Breast epithelium (tissue), 4 donors: Measurements from ENCODE around the gene ODAM. TPM values are rescaled to one million over a fixed set of nuclear protein-coding genes. Genes with fewer than 3 reads are reported as not detected.

Experiments
- DNase-seq, 2 donors: peaks; one replicate each; pipeline ENCODE4 v3.0.0-alpha.2; 2019; ENCODE audit warnings: low spot score in 2 of 2
- H3K27ac ChIP-seq, 2 donors: fragments of 200-600 bp; sonication (generic) in 1 of 2; one replicate each; pipeline ENCODE4 v1.5.1; 2016 to 2019; ENCODE audit warnings: mild to moderate bottlenecking in 1 of 2
- H3K27me3 ChIP-seq, 2 donors: fragments of 200-600 bp; sonication (generic) in 1 of 2; one replicate each; pipeline versions ENCODE4 v1.5.1 to v1.6.0; 2017 to 2019; ENCODE audit warnings: control low read depth in 1 of 2, mild to moderate bottlenecking in 1 of 2
- H3K36me3 ChIP-seq: fragments of 200-600 bp; one replicate; pipeline ENCODE4 v1.5.1; 2019
- H3K4me1 ChIP-seq, 2 donors: fragments of 200-600 bp; sonication (generic); one replicate each; pipeline ENCODE4 v1.5.1; 2016 to 2019; ENCODE audit warnings: control low read depth in 1 of 2
- H3K4me3 ChIP-seq, 3 donors: fragments of 200-600 bp; sonication (generic); 1 replicate in 2 of 3; 2 replicates in 1 of 3; pipeline ENCODE4 v1.5.1; 2016 to 2019; ENCODE audit warnings: mild to moderate bottlenecking in 3 of 3, moderate library complexity in 2 of 3
- H3K9me3 ChIP-seq, 2 donors: fragments of 200-600 bp; sonication (generic) in 1 of 2; one replicate each; pipeline ENCODE4 v1.5.1; 2016 to 2019; ENCODE audit warnings: control low read depth in 1 of 2
- POLR2A ChIP-seq: fragments of 450-650 bp; IDR thresholded peaks from one replicate; pipeline ENCODE4 v1.6.1; 2016; ENCODE audit warnings: antibody characterized with exemption, mild to moderate bottlenecking, moderate library complexity
- POLR2AphosphoS5 ChIP-seq, 3 donors: sonication (generic); formaldehyde crosslinking; IDR thresholded peaks; one replicate each; pipeline ENCODE4 v1.6.1; 2017; ENCODE audit warnings: antibody characterized with exemption in 3 of 3
- intact Hi-C: fragments of 100-400 bp; cut with DNase I; formaldehyde crosslinking; loops from one replicate; pipeline ENCODE4 v1.15.1; 2023; ENCODE audit warnings: low total_unique reads
- total RNA-seq, 3 donors: library from RNA; depleted of rRNA; stranded (reverse); fragments of >200 nt; gene quantifications; one replicate each; pipeline ENCODE4 v1.1.0, GENCODE V29; 2016
- TF ChIP-seq, protein P1 (sequence below), 3 donors: fragments of 450-650 bp; IDR thresholded peaks; one replicate each; pipeline ENCODE4 v1.5.1; 2016 to 2017; ENCODE audit warnings: antibody characterized with exemption in 3 of 3, mild to moderate bottlenecking in 3 of 3, moderate library complexity in 3 of 3

Gene ODAM
- total RNA-seq, 3 donors from 2014 or later: 1.2 TPM; not detected in 2

DNA sequence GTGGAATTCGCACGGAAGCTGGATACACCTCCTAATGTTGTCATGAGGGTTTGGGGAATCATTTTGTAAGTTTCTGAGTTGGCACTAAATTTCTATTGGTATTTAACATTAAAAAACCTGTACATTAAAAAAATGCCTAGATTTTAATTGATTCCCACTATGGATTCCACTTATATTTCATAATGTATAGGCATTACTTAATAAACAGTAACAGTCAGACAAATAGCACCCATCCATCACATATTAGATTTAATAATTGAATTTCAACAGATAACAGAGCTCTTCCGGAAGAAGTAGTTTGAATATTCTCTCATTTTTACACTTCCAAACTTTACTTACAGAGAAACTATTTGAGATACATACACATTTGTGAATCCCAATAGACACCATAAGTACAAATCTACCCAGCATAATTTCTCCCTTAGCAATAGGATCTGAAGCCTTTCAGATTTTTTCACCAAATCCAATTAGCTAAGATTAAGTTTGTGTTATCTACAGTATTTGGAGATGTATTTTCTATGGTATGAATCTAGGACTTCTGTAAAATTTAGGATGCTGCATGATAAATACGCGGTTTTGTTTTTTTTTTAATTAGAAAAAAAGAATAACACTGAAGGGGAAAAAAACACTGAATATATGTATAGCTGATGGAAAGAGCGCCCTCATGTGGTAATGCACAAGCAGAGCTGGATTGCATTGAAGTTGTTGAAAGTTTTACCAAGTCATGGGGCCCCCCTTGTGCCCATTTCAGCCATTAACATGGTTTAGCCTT lies 12.2 kb upstream of the ODAM start:
- no peak for DNase-seq
- TF ChIP-seq POLR2AphosphoS5 (IDR thresholded peaks at IDR 0.05) (no peak), POLR2A (no peak)
- TF ChIP-seq, protein P1, sequence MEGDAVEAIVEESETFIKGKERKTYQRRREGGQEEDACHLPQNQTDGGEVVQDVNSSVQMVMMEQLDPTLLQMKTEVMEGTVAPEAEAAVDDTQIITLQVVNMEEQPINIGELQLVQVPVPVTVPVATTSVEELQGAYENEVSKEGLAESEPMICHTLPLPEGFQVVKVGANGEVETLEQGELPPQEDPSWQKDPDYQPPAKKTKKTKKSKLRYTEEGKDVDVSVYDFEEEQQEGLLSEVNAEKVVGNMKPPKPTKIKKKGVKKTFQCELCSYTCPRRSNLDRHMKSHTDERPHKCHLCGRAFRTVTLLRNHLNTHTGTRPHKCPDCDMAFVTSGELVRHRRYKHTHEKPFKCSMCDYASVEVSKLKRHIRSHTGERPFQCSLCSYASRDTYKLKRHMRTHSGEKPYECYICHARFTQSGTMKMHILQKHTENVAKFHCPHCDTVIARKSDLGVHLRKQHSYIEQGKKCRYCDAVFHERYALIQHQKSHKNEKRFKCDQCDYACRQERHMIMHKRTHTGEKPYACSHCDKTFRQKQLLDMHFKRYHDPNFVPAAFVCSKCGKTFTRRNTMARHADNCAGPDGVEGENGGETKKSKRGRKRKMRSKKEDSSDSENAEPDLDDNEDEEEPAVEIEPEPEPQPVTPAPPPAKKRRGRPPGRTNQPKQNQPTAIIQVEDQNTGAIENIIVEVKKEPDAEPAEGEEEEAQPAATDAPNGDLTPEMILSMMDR (IDR thresholded peaks at IDR 0.05): no peak
- H3K4me1 ChIP-seq: no peaks in the 10 kb centered on the region
- no peaks in the 10 kb centered on the region for H3K9me3 ChIP-seq
- no peak overlapping the region for H3K27ac ChIP-seq
- H3K36me3 ChIP-seq: no peaks in the 10 kb centered on the region
- H3K4me3 ChIP-seq: no peak overlapping the region
- intact Hi-C loops: no loop called here
- no peaks in the 10 kb centered on the region for H3K27me3 ChIP-seq

- TF ChIP-seq POLR2AphosphoS5 (IDR thresholded peaks at IDR 0.05) (no peak), POLR2A (no peak)
- TF ChIP-seq, protein P1 (IDR thresholded peaks at IDR 0.05): no peak
- H3K4me1 ChIP-seq: no peaks in the 10 kb centered on the region
Observed at GRCh38 chr4:70183940-70184246, 11.6 kb upstream of the ODAM start.

GRCh38 chr4:70187216-70187615 lies 8.3 kb upstream of the ODAM start:
- no peak overlapping the region for H3K4me3 ChIP-seq
- intact Hi-C loops: no loop called here
- H3K27ac ChIP-seq: no peak overlapping the region
- no peak for TF ChIP-seq POLR2A
- TF ChIP-seq, protein P1 (IDR thresholded peaks at IDR 0.05): no peak
- no peak for TF ChIP-seq POLR2AphosphoS5 (IDR thresholded peaks at IDR 0.05)
- H3K9me3 ChIP-seq: no peaks in the 10 kb centered on the region
- H3K36me3 ChIP-seq: no peaks in the 10 kb centered on the region
- DNase-seq: no peak
- no peaks in the 10 kb centered on the region for H3K4me1 ChIP-seq
- no peaks in the 10 kb centered on the region for H3K27me3 ChIP-seq

More at GRCh38 chr4:70183940-70184246, 11.6 kb upstream of the ODAM start:
- H3K4me3 ChIP-seq: no peak overlapping the region
- intact Hi-C loops: no loop called here
- H3K36me3 ChIP-seq: no peaks in the 10 kb centered on the region
- H3K27me3 ChIP-seq: no peaks in the 10 kb centered on the region
- no peak for DNase-seq
- no peaks in the 10 kb centered on the region for H3K9me3 ChIP-seq
- no peak overlapping the region for H3K27ac ChIP-seq

DNA sequence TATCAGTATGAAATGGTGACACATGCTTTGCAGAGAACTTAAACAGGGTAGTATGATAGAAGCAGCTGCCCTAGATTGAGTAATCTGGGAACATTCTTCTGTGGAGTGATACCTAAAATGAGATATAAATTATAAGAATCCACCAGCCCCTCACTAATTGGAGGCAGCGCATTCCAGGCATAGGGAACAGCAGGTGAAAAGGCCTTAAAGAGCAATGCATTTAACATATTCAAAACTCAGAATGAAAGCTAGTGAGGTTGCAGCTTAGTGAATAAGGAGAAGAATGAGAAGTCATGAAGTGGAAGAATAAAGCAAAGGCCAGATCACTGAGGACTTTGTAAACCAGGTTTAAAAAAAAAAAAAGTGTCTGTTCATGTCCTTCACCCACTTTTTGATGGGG lies 4.9 kb upstream of the ODAM start:
- no peak overlapping the region for H3K4me3 ChIP-seq
- no peaks in the 10 kb centered on the region for H3K36me3 ChIP-seq
- no peak overlapping the region for H3K27ac ChIP-seq
- TF ChIP-seq, protein P1 (IDR thresholded peaks at IDR 0.05): no peak
- no peak for TF ChIP-seq POLR2AphosphoS5 (IDR thresholded peaks at IDR 0.05)
- no peak for TF ChIP-seq POLR2A
- no peaks in the 10 kb centered on the region for H3K9me3 ChIP-seq
- intact Hi-C loops: no loop called here
- H3K27me3 ChIP-seq: no peaks in the 10 kb centered on the region
- DNase-seq: no peak
- H3K4me1 ChIP-seq: no peaks in the 10 kb centered on the region

DNA sequence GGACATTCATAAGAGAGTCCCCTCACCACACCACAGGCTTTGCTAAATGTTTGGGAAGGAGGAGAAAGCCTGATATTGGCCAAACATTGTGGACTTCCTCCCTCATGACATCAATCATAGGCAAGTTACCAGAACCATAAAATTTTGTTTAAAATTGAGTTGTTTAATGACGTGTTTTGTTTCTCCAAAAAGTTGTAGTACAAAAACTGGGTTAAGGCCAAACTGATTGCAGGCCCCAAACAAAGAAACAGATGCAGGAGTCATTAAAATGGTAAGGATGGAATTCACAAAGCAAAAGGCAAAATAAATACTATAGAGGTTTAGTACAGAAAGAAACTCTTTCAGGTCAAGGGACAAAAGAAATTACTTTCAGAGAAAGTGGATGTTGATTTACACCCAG lies 3.9 kb upstream of the ODAM start:
- TF ChIP-seq, protein P1 (IDR thresholded peaks at IDR 0.05): no peak
- no peak for TF ChIP-seq POLR2AphosphoS5 (IDR thresholded peaks at IDR 0.05)
- no peak for TF ChIP-seq POLR2A
- Histone ChIP-seq H3K36me3 (no peaks in the 10 kb centered on the region), H3K27me3 (no peaks in the 10 kb centered on the region), H3K4me1 (no peaks in the 10 kb centered on the region), H3K9me3 (no peaks in the 10 kb centered on the region), H3K27ac (no peak overlapping the region), H3K4me3 (no peak overlapping the region)
- DNase-seq: no peak
- intact Hi-C loops: no loop called here
